ENCODE measurements around the gene KRT80.

The KRT80 gene

DNA sequence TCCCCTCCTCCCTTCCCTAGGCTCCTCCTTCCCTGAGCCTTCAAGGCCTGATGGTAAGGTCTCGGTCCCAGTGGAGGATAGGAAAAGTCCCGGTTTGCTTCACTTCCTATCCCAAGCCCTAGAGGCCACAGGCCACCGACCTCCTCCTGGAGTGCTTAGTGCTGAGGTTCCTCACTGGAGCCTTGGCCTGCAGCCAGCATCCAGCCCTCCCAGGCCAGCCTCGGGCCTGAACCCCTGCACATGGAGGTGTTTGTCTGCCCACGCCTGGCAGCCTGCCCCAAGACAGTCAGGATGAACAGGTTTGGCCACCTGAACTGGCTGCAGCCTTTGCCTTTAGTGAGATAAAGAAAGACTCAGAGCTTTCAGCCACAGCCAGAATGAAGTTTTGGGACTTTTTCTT, 25.4 kb upstream of the KRT80 start:
- in situ Hi-C loops (cut with MboI; ENCODE audit: low pct_unique_long_range_greater_than_20kb, low sequenced_read_pairs, unreplicated experiment), result no loop called here

DNA sequence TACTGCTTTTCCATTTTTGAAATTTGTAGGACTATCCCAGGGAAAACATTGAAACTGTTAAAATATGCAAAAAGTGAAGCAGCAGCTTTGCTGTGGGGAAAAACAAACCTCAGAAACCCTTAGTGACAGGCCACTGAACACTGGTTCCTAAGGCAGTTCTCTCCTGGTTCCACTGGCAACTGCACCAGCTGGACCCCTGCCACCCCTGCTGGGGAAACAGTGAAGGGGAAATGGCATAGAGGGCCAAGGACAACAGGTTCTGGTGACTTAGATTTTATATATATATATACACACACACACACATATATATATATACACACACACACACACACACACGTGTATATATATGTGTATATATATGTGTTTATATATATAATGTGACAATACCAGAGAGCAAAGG, 25.0 kb upstream of the KRT80 start:
- DNase-seq (ENCODE audit: low spot score), result no peak
- in situ Hi-C loops (cut with MboI; ENCODE audit: low pct_unique_long_range_greater_than_20kb, low sequenced_read_pairs, unreplicated experiment), result no loop called here
- TF ChIP-seq, protein P1, sequence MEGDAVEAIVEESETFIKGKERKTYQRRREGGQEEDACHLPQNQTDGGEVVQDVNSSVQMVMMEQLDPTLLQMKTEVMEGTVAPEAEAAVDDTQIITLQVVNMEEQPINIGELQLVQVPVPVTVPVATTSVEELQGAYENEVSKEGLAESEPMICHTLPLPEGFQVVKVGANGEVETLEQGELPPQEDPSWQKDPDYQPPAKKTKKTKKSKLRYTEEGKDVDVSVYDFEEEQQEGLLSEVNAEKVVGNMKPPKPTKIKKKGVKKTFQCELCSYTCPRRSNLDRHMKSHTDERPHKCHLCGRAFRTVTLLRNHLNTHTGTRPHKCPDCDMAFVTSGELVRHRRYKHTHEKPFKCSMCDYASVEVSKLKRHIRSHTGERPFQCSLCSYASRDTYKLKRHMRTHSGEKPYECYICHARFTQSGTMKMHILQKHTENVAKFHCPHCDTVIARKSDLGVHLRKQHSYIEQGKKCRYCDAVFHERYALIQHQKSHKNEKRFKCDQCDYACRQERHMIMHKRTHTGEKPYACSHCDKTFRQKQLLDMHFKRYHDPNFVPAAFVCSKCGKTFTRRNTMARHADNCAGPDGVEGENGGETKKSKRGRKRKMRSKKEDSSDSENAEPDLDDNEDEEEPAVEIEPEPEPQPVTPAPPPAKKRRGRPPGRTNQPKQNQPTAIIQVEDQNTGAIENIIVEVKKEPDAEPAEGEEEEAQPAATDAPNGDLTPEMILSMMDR (IDR thresholded peaks at IDR 0.05; ENCODE audit: extremely low read depth, insufficient read depth, missing control alignments), result no peak

More for the DNA sequence above, 25.4 kb upstream of the KRT80 start:
- DNase-seq (ENCODE audit: low spot score), result no peak
- TF ChIP-seq, protein P1 (IDR thresholded peaks at IDR 0.05; ENCODE audit: extremely low read depth, insufficient read depth, missing control alignments), result no peak

DNA sequence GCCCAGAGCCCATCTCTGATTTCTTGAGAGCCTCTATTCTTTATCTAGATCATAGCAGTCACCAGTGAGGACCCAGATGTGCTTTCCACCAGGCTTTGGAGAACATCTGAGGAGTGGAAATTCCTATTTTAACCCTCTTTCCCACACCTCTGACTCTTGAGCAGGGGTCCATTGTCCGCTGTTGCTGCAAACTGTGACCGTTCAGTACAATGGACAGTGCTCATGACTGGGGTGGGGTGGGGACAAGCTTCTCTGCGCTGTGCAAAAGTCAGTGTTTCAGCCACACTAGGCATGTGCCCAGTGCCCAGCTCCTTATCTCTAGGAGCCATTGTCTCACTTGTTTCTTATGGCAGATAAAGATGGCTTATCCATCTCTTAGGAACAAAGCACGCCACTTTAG, 24.3 kb upstream of the KRT80 start:
- TF ChIP-seq, protein P1 (IDR thresholded peaks at IDR 0.05; ENCODE audit: extremely low read depth, insufficient read depth, missing control alignments), result no peak
- no peak for DNase-seq (ENCODE audit: low spot score)
- in situ Hi-C loops (cut with MboI; ENCODE audit: low pct_unique_long_range_greater_than_20kb, low sequenced_read_pairs, unreplicated experiment), result no loop called here

DNA sequence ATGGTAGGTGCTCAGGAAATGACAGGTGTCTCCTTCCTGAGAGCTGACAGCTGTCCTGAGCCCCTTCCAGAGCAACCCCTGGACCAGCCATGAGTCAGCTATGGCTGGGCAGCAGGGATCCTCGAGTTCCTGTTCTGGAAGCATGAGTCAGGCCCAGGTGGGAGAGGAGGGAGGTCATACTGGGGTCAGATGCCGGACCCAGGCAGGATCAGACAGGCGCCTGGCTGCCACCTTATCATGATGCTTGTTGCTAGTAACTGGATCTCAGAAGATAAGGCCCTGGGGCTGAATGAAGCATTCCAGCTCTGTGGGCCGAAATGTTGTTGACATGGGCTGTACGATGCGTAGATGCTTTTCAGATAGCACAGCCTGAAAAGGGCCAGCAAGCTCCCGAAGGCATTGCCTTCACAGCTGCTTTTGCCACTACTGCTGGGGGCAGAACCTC, 23.8 kb upstream of the KRT80 start:
- TF ChIP-seq, protein P1 (IDR thresholded peaks at IDR 0.05; ENCODE audit: extremely low read depth, insufficient read depth, missing control alignments), result no peak
- DNase-seq (ENCODE audit: low spot score), result no peak
- in situ Hi-C loops (cut with MboI; ENCODE audit: low pct_unique_long_range_greater_than_20kb, low sequenced_read_pairs, unreplicated experiment), result no loop called here

DNA sequence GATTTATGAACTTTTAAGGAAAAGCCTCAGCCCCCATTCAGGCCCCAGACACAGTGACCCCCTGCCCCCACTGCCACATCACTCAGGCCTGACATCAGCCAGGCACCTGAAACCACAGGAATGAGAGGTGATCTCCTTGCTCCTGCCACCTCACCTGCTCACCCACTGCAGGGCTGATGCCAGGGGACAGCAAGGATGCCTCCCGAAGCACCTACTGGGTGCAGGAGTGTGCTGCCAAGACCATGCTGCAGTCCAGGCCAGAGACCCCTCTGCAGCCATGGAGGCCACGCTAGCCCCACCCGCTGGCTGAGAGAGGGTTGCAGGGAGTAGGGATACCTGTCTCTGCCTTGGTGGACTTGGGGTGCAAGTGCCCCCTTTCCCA, 22.6 kb upstream of the KRT80 start:
- TF ChIP-seq, protein P1 (IDR thresholded peaks at IDR 0.05; ENCODE audit: extremely low read depth, insufficient read depth, missing control alignments), result no peak
- in situ Hi-C loops (cut with MboI; ENCODE audit: low pct_unique_long_range_greater_than_20kb, low sequenced_read_pairs, unreplicated experiment), result no loop called here
- DNase-seq (ENCODE audit: low spot score), result no peak

DNA sequence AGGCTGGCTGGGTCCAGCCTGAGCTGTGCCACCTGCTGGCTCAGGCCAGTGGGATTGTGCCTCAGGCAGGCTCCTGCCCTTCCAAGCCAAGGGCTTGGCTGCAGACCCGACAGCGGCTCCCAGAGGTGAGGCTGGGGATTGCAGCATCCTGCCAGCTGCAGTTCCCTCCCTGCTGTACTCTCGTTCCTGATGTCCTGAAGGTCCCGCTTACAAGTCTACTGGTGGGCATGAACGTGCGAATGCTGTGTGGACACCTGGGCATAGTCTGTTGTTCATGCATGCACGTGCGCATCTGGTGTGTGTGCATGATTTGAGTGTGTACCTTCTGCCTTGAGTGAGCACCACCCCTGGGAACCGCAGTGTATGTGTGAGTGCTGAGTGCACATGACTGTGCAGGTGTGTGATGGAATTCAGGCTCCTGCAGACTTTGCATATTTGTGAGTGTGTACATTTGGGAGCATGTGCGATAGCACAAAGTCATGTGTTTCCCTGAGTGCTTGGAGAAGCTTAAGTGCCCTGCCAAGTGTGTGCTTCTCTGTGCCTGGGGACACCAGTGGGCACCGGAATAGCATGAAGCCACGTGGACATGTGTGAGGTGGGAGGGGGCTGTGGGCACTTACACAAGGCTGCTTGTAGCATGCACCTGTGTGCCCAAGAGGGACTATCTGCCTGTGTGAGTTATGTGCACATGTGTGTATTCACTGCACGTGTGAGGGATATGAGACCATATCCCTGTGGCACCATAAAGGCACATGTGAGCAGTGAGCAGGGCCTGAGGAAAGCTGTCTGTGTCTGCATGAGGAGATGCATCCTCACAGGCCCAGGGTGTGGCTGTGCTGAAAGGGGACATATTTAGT, 22.0 kb upstream of the KRT80 start:
- peak; percentile 70 for DNase-seq (ENCODE audit: low spot score)
- TF ChIP-seq, protein P1 (IDR thresholded peaks at IDR 0.05; ENCODE audit: extremely low read depth, insufficient read depth, missing control alignments), result peak; percentile 91
- in situ Hi-C loops (cut with MboI; ENCODE audit: low pct_unique_long_range_greater_than_20kb, low sequenced_read_pairs, unreplicated experiment), result no loop called here

Data from GM13977 (cell line).